ENCODE data around the gene SH2D3A.
"Not testable (repeated sequence)": the region's sequence is repeated elsewhere in the genome, so short reads cannot be mapped to it uniquely, and the experiment has no call there.

SH2D3A gene

GRCh38 chr19:6767357-6768235 lies at the start of gene SH2D3A:
TSS of gene SH2D3A (minus strand) at chr19:6767435. CDS start at chr19:6763748, 3,687 bp downstream.
- FAIRE-seq (peak; percentile 94), DNase-seq (ENCODE audit: insufficient read length, low spot score) (peak; percentile 75)

- no peak for DNase-seq (ENCODE audit: insufficient read length, low spot score)
- FAIRE-seq = no peak
These were observed 46.4 kb upstream of the SH2D3A start for GRCh38 chr19:6813659-6814058.

- DNase-seq (ENCODE audit: insufficient read length, low spot score) (no peak), FAIRE-seq (no peak)
These were observed 45.4 kb upstream of the SH2D3A start for GRCh38 chr19:6812612-6813011.

- FAIRE-seq (no peak), DNase-seq (ENCODE audit: insufficient read length, low spot score) (no peak)
These were observed 44.7 kb upstream of the SH2D3A start for GRCh38 chr19:6811906-6812305.

GRCh38 chr19:6811378-6811777 lies 44.1 kb upstream of the SH2D3A start:
- no peak for FAIRE-seq
- no peak for DNase-seq (ENCODE audit: insufficient read length, low spot score)

GRCh38 chr19:6809262-6809661 lies 42.0 kb upstream of the SH2D3A start:
- FAIRE-seq = no peak

GRCh38 chr19:6808494-6808893 lies 41.3 kb upstream of the SH2D3A start:
- no peak for FAIRE-seq
- DNase-seq (ENCODE audit: insufficient read length, low spot score) = no peak

More at GRCh38 chr19:6809262-6809661, 42.0 kb upstream of the SH2D3A start:
- DNase-seq (ENCODE audit: insufficient read length, low spot score) = no peak

GRCh38 chr19:6807291-6807690 lies 40.1 kb upstream of the SH2D3A start:
- FAIRE-seq = no peak

GRCh38 chr19:6806488-6806887 lies 39.3 kb upstream of the SH2D3A start:
- DNase-seq (ENCODE audit: insufficient read length, low spot score) = no peak
- FAIRE-seq = peak; percentile 48

More at GRCh38 chr19:6807291-6807690, 40.1 kb upstream of the SH2D3A start:
- DNase-seq (ENCODE audit: insufficient read length, low spot score) = no peak

- FAIRE-seq (no peak), DNase-seq (ENCODE audit: insufficient read length, low spot score) (no peak)
These were observed 35.8 kb upstream of the SH2D3A start for GRCh38 chr19:6803036-6803404.

GRCh38 chr19:6802336-6803035 lies 35.3 kb upstream of the SH2D3A start:
- DNase-seq (ENCODE audit: insufficient read length, low spot score) (no peak), FAIRE-seq (peak; percentile 100)

- DNase-seq (ENCODE audit: insufficient read length, low spot score) (peak; percentile 52), FAIRE-seq (peak; percentile 97)
These were observed 34.4 kb upstream of the SH2D3A start for GRCh38 chr19:6801485-6802086.

GRCh38 chr19:6800991-6801484 lies 33.8 kb upstream of the SH2D3A start:
- FAIRE-seq (no peak), DNase-seq (ENCODE audit: insufficient read length, low spot score) (no peak)

GRCh38 chr19:6800160-6800790 lies 33.0 kb upstream of the SH2D3A start:
- not testable (repeated sequence) for DNase-seq (ENCODE audit: insufficient read length, low spot score)
- FAIRE-seq = peak; percentile 51

GRCh38 chr19:6797646-6798045 lies 30.4 kb upstream of the SH2D3A start:
- DNase-seq (ENCODE audit: insufficient read length, low spot score) (no peak), FAIRE-seq (peak; percentile 8)

GRCh38 chr19:6796278-6796677 lies 29.0 kb upstream of the SH2D3A start:
- FAIRE-seq = no peak
- no peak for DNase-seq (ENCODE audit: insufficient read length, low spot score)

GRCh38 chr19:6794686-6795431 lies 27.6 kb upstream of the SH2D3A start:
- no peak for FAIRE-seq
- DNase-seq (ENCODE audit: insufficient read length, low spot score) = no peak

GRCh38 chr19:6793973-6794372 lies 26.7 kb upstream of the SH2D3A start:
- FAIRE-seq (no peak), DNase-seq (ENCODE audit: insufficient read length, low spot score) (no peak)

- FAIRE-seq (no peak), DNase-seq (ENCODE audit: insufficient read length, low spot score) (no peak)
These were observed 26.2 kb upstream of the SH2D3A start for GRCh38 chr19:6793411-6793810.

GRCh38 chr19:6791237-6791636 lies 24.0 kb upstream of the SH2D3A start:
- no peak for DNase-seq (ENCODE audit: insufficient read length, low spot score)
- FAIRE-seq = peak; percentile 65
